GM12878 (cell line): Measurements from ENCODE around the gene WNT9A.

Experiments used
- EZH2 ChIP-seq: IDR thresholded peaks from 2 replicates; pipeline ENCODE4 v1.6.1; 2012; ENCODE audit warnings: low read depth, mild to moderate bottlenecking, control low read depth, inconsistent platforms, low read length, borderline replicate concordance; ENCODE audit not compliant: control insufficient read depth
- NFYB ChIP-seq: IDR thresholded peaks from 2 replicates; pipeline ENCODE4 v1.6.1; 2011; ENCODE audit warnings: low read depth, mild to moderate bottlenecking, low read length, improper control_type of control experiment, moderate library complexity; ENCODE audit not compliant: insufficient read depth
- PAX8 ChIP-seq: fragments of 450-650 bp; IDR thresholded peaks from 2 replicates; pipeline ENCODE4 v1.6.1; 2017; ENCODE audit warnings: mild to moderate bottlenecking, moderate library complexity
- TF ChIP-seq, protein P1 (sequence below), 3 experiments: IDR thresholded peaks in 2 of 3; conservative IDR thresholded peaks in 1 of 3; 2 replicates each; pipeline ENCODE4 v1.5.1; 2011; ENCODE audit warnings: low read depth in 3 of 3, low read length in 3 of 3, mild to moderate bottlenecking in 3 of 3, control low read depth in 2 of 3, moderate library complexity in 2 of 3, inconsistent platforms in 1 of 3, mixed read lengths in 1 of 3; ENCODE audit not compliant: control insufficient read depth in 2 of 3, insufficient read depth in 1 of 3; ENCODE audit errors: extremely low read depth in 1 of 3

DNA sequence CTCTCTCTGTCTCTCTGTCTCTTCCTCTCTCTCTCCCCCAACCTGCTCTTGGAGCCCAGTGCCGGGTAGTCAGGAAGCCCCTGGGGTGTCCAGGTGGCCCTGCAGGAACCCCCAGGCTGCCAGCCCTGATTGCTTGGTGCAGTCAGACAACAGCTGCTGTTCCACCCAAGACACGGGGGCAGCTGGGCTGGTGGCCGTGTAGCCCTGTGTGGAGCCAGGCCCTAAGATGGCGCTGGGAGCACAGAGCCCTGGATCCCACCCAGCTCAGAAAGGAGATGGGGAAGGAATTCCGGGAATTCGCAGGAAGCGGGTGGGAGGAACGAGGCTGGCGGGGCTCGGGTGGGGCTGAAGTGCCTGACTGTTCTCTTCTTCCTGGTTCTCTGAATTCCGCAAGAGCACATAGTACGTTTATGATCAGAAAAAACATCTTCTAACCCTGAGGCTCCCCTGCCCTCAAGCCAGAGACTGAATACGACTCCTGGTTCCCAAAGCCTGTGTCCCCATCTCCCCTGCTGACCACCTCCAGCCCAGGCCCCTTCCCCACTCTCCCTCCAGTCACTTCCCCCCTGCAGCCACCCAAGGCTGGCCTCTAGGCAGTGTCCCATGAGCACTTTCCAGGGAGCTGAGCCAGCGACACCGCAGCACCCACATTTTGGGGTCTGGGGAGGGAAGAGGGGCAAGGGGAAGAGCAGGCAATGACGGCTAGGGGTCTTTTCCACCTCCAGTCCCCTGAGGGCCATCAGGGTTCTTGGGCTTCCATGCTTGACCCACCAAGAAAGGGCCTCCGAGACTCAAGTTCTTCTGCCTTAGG, 55.0 kb downstream of the WNT9A start:
- TF ChIP-seq NFYB (no peak), EZH2 (no peak), PAX8 (no peak)
- TF ChIP-seq, protein P1, sequence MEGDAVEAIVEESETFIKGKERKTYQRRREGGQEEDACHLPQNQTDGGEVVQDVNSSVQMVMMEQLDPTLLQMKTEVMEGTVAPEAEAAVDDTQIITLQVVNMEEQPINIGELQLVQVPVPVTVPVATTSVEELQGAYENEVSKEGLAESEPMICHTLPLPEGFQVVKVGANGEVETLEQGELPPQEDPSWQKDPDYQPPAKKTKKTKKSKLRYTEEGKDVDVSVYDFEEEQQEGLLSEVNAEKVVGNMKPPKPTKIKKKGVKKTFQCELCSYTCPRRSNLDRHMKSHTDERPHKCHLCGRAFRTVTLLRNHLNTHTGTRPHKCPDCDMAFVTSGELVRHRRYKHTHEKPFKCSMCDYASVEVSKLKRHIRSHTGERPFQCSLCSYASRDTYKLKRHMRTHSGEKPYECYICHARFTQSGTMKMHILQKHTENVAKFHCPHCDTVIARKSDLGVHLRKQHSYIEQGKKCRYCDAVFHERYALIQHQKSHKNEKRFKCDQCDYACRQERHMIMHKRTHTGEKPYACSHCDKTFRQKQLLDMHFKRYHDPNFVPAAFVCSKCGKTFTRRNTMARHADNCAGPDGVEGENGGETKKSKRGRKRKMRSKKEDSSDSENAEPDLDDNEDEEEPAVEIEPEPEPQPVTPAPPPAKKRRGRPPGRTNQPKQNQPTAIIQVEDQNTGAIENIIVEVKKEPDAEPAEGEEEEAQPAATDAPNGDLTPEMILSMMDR (IDR thresholded peaks at IDR 0.05 in 2 of 3, conservative IDR thresholded peaks at IDR 0.05 in 1 of 3; ENCODE audit: control insufficient read depth in 2 of 3, extremely low read depth in 1 of 3, insufficient read depth in 1 of 3, low read depth in 3 of 3, low read length in 3 of 3) = no peak
